ENCODE data around the gene IFIT1B. TPM values are rescaled to one million over a fixed set of nuclear protein-coding genes. Genes with fewer than 3 reads are reported as not detected.
A peak's percentile ranks its signal among the peaks of the same experiment; 100 is the strongest.

The IFIT1B gene
- polyA plus RNA-seq, 3 donors = not detected

- H3K27me3 Mint-ChIP-seq (ENCODE audit: low read depth in 3 of 3) = peaks cover 0 to 2% (median 0%) of the 10 kb centered on the region in 3 donors
- peaks cover 14 to 16% of the 10 kb centered on the region in 2 donors for H3K4me1 ChIP-seq (ENCODE audit: control insufficient read depth in 1 of 2, insufficient read depth in 2 of 2, low read length in 2 of 2)
- H3K9me3 Mint-ChIP-seq = no peaks in the 10 kb centered on the region
- no peak overlapping the region for H3K4me3 Mint-ChIP-seq
- intact Hi-C loops (cut with micrococcal nuclease) = no loop called here
- no peak overlapping the region for H3K27ac ChIP-seq (ENCODE audit: low read depth in 1 of 2, low read length in 2 of 2)
- no peaks in the 10 kb centered on the region for H3K79me2 ChIP-seq (ENCODE audit: insufficient read depth, low read length)
- no peaks in the 10 kb centered on the region for H3K36me3 Mint-ChIP-seq
- H3K36me3 ChIP-seq (replicated peaks in 1 of 2; ENCODE audit: control insufficient read depth in 1 of 2, insufficient read depth in 2 of 2, low read length in 2 of 2) = no peaks in the 10 kb centered on the region
- TF ChIP-seq CTCF (IDR thresholded peaks at IDR 0.05) = no peak
- no peak overlapping the region for H3K9ac ChIP-seq (ENCODE audit: insufficient read depth, low read length, poor library complexity, severe bottlenecking)
- no peak overlapping the region for H2AFZ ChIP-seq (ENCODE audit: insufficient read depth, low read depth, low read length, poor library complexity, severe bottlenecking)
- DNase-seq = no peak
- H3K27me3 ChIP-seq (ENCODE audit: control insufficient read depth in 2 of 2, insufficient read depth in 2 of 2, low read length in 2 of 2) = no peaks in the 10 kb centered on the region
- no peak overlapping the region for H3K27ac Mint-ChIP-seq
- H3K9me3 ChIP-seq (replicated peaks in 1 of 2; ENCODE audit: control insufficient read depth in 1 of 2, insufficient read depth in 1 of 2, low read length in 2 of 2) = no peaks in the 10 kb centered on the region
- peaks cover 29% of the 10 kb centered on the region for H3K4me1 Mint-ChIP-seq
- no peak overlapping the region for H3K4me3 ChIP-seq (replicated peaks in 1 of 3; ENCODE audit: low read depth in 2 of 3, low read length in 3 of 3)
- WGBS (ENCODE audit: insufficient coverage) = 58% methylated on average over 3 of the region's 3 CpGs
- no peak overlapping the region for H3K4me2 ChIP-seq (replicated peaks; ENCODE audit: extremely low read depth, low read length, poor library complexity, severe bottlenecking)
- no peaks in the 10 kb centered on the region for H4K20me1 ChIP-seq (ENCODE audit: insufficient read depth, low read length)
These were observed 5.9 kb upstream of the IFIT1B start for GRCh38 chr10:89371987-89372386.

GRCh38 chr10:89373916-89374711 is 3.7 kb upstream of the IFIT1B start:
- Mint-ChIP-seq H3K27me3 (ENCODE audit: low read depth in 3 of 3) (peaks cover 0 to 4% (median 2%) of the 10 kb centered on the region in 3 donors), H3K27ac (peak overlapping the region in 4 of 7 donors; percentile 1 to 57 (median 13)), H3K4me3 (peak overlapping the region in 1 of 2 donors; percentile 24), H3K4me1 (peaks cover 18% of the 10 kb centered on the region), H3K36me3 (no peaks in the 10 kb centered on the region), H3K9me3 (no peaks in the 10 kb centered on the region)
- intact Hi-C loops (cut with micrococcal nuclease) = no loop called here
- Histone ChIP-seq H3K79me2 (ENCODE audit: insufficient read depth, low read length) (no peaks in the 10 kb centered on the region), H3K9ac (ENCODE audit: insufficient read depth, low read length, poor library complexity, severe bottlenecking) (no peak overlapping the region), H3K4me3 (replicated peaks in 1 of 3; ENCODE audit: low read depth in 2 of 3, low read length in 3 of 3) (no peak overlapping the region), H3K9me3 (replicated peaks in 1 of 2; ENCODE audit: control insufficient read depth in 1 of 2, insufficient read depth in 1 of 2, low read length in 2 of 2) (no peaks in the 10 kb centered on the region), H4K20me1 (ENCODE audit: insufficient read depth, low read length) (no peaks in the 10 kb centered on the region), H3K27me3 (ENCODE audit: control insufficient read depth in 2 of 2, insufficient read depth in 2 of 2, low read length in 2 of 2) (no peaks in the 10 kb centered on the region), H3K4me2 (replicated peaks; ENCODE audit: extremely low read depth, low read length, poor library complexity, severe bottlenecking) (peak overlapping the region; percentile 5), H3K36me3 (replicated peaks in 1 of 2; ENCODE audit: control insufficient read depth in 1 of 2, insufficient read depth in 2 of 2, low read length in 2 of 2) (no peaks in the 10 kb centered on the region), H3K27ac (ENCODE audit: low read depth in 1 of 2, low read length in 2 of 2) (peak overlapping the region in 1 of 2 donors; percentile 3), H3K4me1 (ENCODE audit: control insufficient read depth in 1 of 2, insufficient read depth in 2 of 2, low read length in 2 of 2) (peaks cover 11 to 13% of the 10 kb centered on the region in 2 donors), H2AFZ (ENCODE audit: insufficient read depth, low read depth, low read length, poor library complexity, severe bottlenecking) (no peak overlapping the region)
- no peak for DNase-seq
- TF ChIP-seq CTCF (IDR thresholded peaks at IDR 0.05) = no peak
- no CpG with 5 or more reads among the region's 3 CpGs for WGBS (ENCODE audit: insufficient coverage)
